Stimulated activated CD8-positive, alpha-beta memory T cell treated with anti-CD3 and anti-CD28 coated beads, Interleukin-4, amount 100 ng/mL, for 1 hour (primary cell): ENCODE measurements around the gene FUT8.
"Not testable (repeated sequence)": the region's sequence is repeated elsewhere in the genome, so short reads cannot be mapped to it uniquely, and the experiment has no call there.

Experiments used
- DNase-seq, 2 donors: peaks; one replicate each; pipeline ENCODE4 v3.0.0-alpha.2; 2020; ENCODE audit warnings: low read depth in 2 of 2, low spot score in 1 of 2

The FUT8 gene

GRCh38 chr14:65415613-65416012 lies 3.1 kb downstream of the FUT8 start:
- DNase-seq = no peak

GRCh38 chr14:65419593-65420252 lies 7.2 kb downstream of the FUT8 start:
- DNase-seq = no peak

GRCh38 chr14:65421201-65421981 lies 8.9 kb downstream of the FUT8 start:
- DNase-seq = no peak

GRCh38 chr14:65422088-65422834 lies 9.7 kb downstream of the FUT8 start:
- DNase-seq = no peak

GRCh38 chr14:65423982-65424381 lies 11.5 kb downstream of the FUT8 start:
- DNase-seq = no peak

- DNase-seq = no peak
Observed at GRCh38 chr14:65424531-65424930, 12.0 kb downstream of the FUT8 start.

- no peak for DNase-seq
Observed at GRCh38 chr14:65425885-65426284, 13.4 kb downstream of the FUT8 start.

GRCh38 chr14:65426902-65427301 lies 14.4 kb downstream of the FUT8 start:
- DNase-seq = not testable (repeated sequence)

- DNase-seq = no peak
Observed at GRCh38 chr14:65428691-65429090, 16.2 kb downstream of the FUT8 start.

- no peak for DNase-seq
Observed at GRCh38 chr14:65429757-65430156, 17.2 kb downstream of the FUT8 start.

GRCh38 chr14:65431245-65431644 lies 18.7 kb downstream of the FUT8 start:
- no peak for DNase-seq

- no peak for DNase-seq
Observed at GRCh38 chr14:65431951-65432350, 19.4 kb downstream of the FUT8 start.

- DNase-seq = no peak
Observed at GRCh38 chr14:65432361-65432948, 19.9 kb downstream of the FUT8 start.

GRCh38 chr14:65433157-65433556 lies 20.6 kb downstream of the FUT8 start:
- no peak for DNase-seq

- DNase-seq = no peak
Observed at GRCh38 chr14:65433646-65434045, 21.1 kb downstream of the FUT8 start.

GRCh38 chr14:65434216-65434850 lies 21.8 kb downstream of the FUT8 start:
- no peak for DNase-seq

GRCh38 chr14:65438266-65438933 lies 25.9 kb downstream of the FUT8 start:
- no peak for DNase-seq

- no peak for DNase-seq
Observed at GRCh38 chr14:65439117-65439516, 26.6 kb downstream of the FUT8 start.

GRCh38 chr14:65440230-65440629 lies 27.7 kb downstream of the FUT8 start:
- no peak for DNase-seq

GRCh38 chr14:65444230-65444629 lies 31.7 kb downstream of the FUT8 start:
- no peak for DNase-seq

- no peak for DNase-seq
Observed at GRCh38 chr14:65446159-65446558, 33.6 kb downstream of the FUT8 start.
